GM12878 (cell line): Measurements from ENCODE around the gene CD33. TPM values are rescaled to one million over a fixed set of nuclear protein-coding genes. Genes with fewer than 3 reads are reported as not detected.

Source experiments
- ATAC-seq: fragments of 200-7000 bp; cut with Tn5 transposase; 3 replicates; pipeline ENCODE4 v1.9.1; 2020; ENCODE audit warnings: mild to moderate bottlenecking, moderate library complexity
- BruUV-seq: library from RNA; stranded (reverse); fragments of 400-500 nt; replicated peaks from 2 replicates; lab custom pipeline; 2021; lab: Mats Ljungman, UMichigan
- CTCF ChIA-PET: fragments of 300-600 bp; sonication (Branson Sonifier 250); formaldehyde crosslinking; extraction: SDS; loops from one replicate; lab custom pipeline; 2021; ENCODE audit warnings: inconsistent platforms; lab: Yijun Ruan, JAX
- POLR2A ChIA-PET: fragments of 350-600 bp; formaldehyde crosslinking; extraction: SDS; loops from one replicate; lab custom pipeline; 2021; ENCODE audit warnings: inconsistent platforms; lab: Charles Lee
- RAD21 ChIA-PET: fragments of 300-600 bp; sonication (Branson Sonifier 250); formaldehyde crosslinking; loops from one replicate; lab custom pipeline; 2023; ENCODE audit warnings: antibody characterized with exemption; ENCODE audit not compliant: unreplicated experiment; lab: Charles Lee
- SMC1A ChIA-PET: fragments of 300-600 bp; sonication (Branson Sonifier 250); formaldehyde crosslinking; loops from one replicate; lab custom pipeline; 2023; ENCODE audit not compliant: unreplicated experiment, uncharacterized antibody; lab: Charles Lee
- DNase-seq: peaks from one replicate; pipeline ENCODE4 v3.0.0-alpha.2; 2011; ENCODE audit warnings: low read depth, low spot score
- FAIRE-seq: peaks from 3 replicates; lab custom pipeline; 2011; peaks lifted over from hg19 to GRCh38; lab: Jason Lieb, UNC
- H2AFZ ChIP-seq: 2 replicates; pipeline ENCODE4 v1.6.0; 2011; ENCODE audit warnings: low read depth, low read length, control low read depth; ENCODE audit not compliant: control insufficient read depth
- H3K27ac ChIP-seq: 2 replicates; pipeline ENCODE4 v1.5.1; 2011; ENCODE audit warnings: control low read depth; ENCODE audit not compliant: control insufficient read depth, insufficient read depth
- H3K27me3 ChIP-seq, 2 experiments: replicated peaks in 1 of 2; 2 replicates each; pipeline versions ENCODE4 v1.6.0 to v1.6.1; 2011; ENCODE audit warnings: low read length in 1 of 2; ENCODE audit not compliant: control insufficient read depth in 2 of 2, insufficient read depth in 2 of 2
- H3K36me3 ChIP-seq, 2 experiments: 2 replicates each; pipeline ENCODE4 v1.5.1; 2011; ENCODE audit warnings: low read length in 1 of 2; ENCODE audit not compliant: control insufficient read depth in 2 of 2, insufficient read depth in 2 of 2
- H3K4me1 ChIP-seq: 2 replicates; pipeline ENCODE4 v1.6.1; 2011; ENCODE audit warnings: mild to moderate bottlenecking, low read length, moderate library complexity, mixed read lengths; ENCODE audit not compliant: control insufficient read depth, insufficient read depth
- H3K4me2 ChIP-seq: 2 replicates; pipeline ENCODE4 v1.6.0; 2011; ENCODE audit warnings: control low read depth; ENCODE audit not compliant: control insufficient read depth, insufficient read depth
- H3K4me3 ChIP-seq: fragments of 200-600 bp; sonication (generic); 2 replicates; pipeline ENCODE4 v1.5.1; 2016
- H3K79me2 ChIP-seq: 2 replicates; pipeline ENCODE4 v1.6.0; 2011; ENCODE audit warnings: low read length; ENCODE audit not compliant: control insufficient read depth, insufficient read depth
- H3K9ac ChIP-seq: 2 replicates; pipeline ENCODE4 v1.8.0; 2011; ENCODE audit warnings: low read length, control low read depth, mixed read lengths; ENCODE audit not compliant: control insufficient read depth, insufficient read depth
- H3K9me3 ChIP-seq: replicated peaks from 3 replicates; pipeline ENCODE4 v1.5.1; 2011; ENCODE audit warnings: mild to moderate bottlenecking, low read length; ENCODE audit not compliant: control insufficient read depth, insufficient read depth
- H4K20me1 ChIP-seq: 2 replicates; pipeline ENCODE4 v1.6.0; 2011; ENCODE audit not compliant: control insufficient read depth, insufficient read depth
- KLF5 ChIP-seq: fragments of 450-650 bp; IDR thresholded peaks from 2 replicates; pipeline ENCODE4 v1.6.1; 2014; ENCODE audit warnings: mild to moderate bottlenecking; ENCODE audit not compliant: partially characterized antibody
- MTA2 ChIP-seq: fragments of 450-650 bp; IDR thresholded peaks from 2 replicates; pipeline ENCODE4 v1.6.1; 2016; ENCODE audit warnings: low read depth, mild to moderate bottlenecking, moderate library complexity
- MXI1 ChIP-seq: fragments of 150-350 bp; IDR thresholded peaks from 2 replicates; pipeline ENCODE4 v1.6.1; 2011; ENCODE audit warnings: low read depth, mild to moderate bottlenecking, inconsistent platforms, low read length, improper control_type of control experiment
- PML ChIP-seq: IDR thresholded peaks from 2 replicates; pipeline ENCODE4 v1.6.1; 2012; ENCODE audit warnings: low read length, inconsistent platforms
- POU2F2 ChIP-seq: IDR thresholded peaks from 3 replicates; pipeline ENCODE4 v1.6.1; 2011; ENCODE audit warnings: low read depth, mild to moderate bottlenecking, low read length, borderline replicate concordance
- RFX5 ChIP-seq: IDR thresholded peaks from 2 replicates; pipeline ENCODE4 v1.6.1; 2011; ENCODE audit warnings: low read depth, low read length, improper control_type of control experiment
- RUNX3 ChIP-seq: IDR thresholded peaks from 2 replicates; pipeline ENCODE4 v1.6.1; 2012; ENCODE audit warnings: low read length, inconsistent platforms
- in situ Hi-C: fragments of 300-500 bp; cut with MboI; formaldehyde crosslinking; loops from 9 replicates; pipeline ENCODE4 v1.14.3; 2018; ENCODE audit warnings: mixed read lengths
- intact Hi-C: fragments of 100-400 bp; cut with micrococcal nuclease; formaldehyde crosslinking; loops from one replicate; pipeline ENCODE4 v1.14.2; 2022; ENCODE audit not compliant: unreplicated experiment
- polyA plus RNA-seq, 11 experiments: library from polyadenylated mRNA; depleted of rRNA in 4 of 11; unstranded in 6 of 11; stranded (reverse) in 5 of 11; fragments of >200 nt; fragmentation: Nextera tagmentation in 4 of 11; fragmentation: Illumina TruSeq in 1 of 11; extraction: Ambion mirVana in 4 of 11; extraction: Trizol in 1 of 11; gene quantifications; 1 replicate in 1 of 11; 2 replicates in 10 of 11; pipeline versions ENCODE4 v1.2.1 to v1.2.3, GENCODE V29; 2011 to 2016; ENCODE audit warnings: inconsistent platforms in 2 of 11, missing spikeins in 2 of 11, low read depth in 1 of 11
- total RNA-seq, 4 experiments: library from RNA; depleted of rRNA in 3 of 4; stranded (reverse); fragments of >200 nt in 3 of 4; fragmentation: Illumina TruSeq in 1 of 4; extraction: Trizol in 1 of 4; gene quantifications; 2 replicates each; pipeline versions ENCODE4 v1.2.1 to v1.2.3, GENCODE V29; 2013 to 2021
- TF ChIP-seq, protein P1 (sequence below): fragments of 150-350 bp; IDR thresholded peaks from 2 replicates; pipeline ENCODE4 v1.6.1; 2016; ENCODE audit warnings: low read depth, low read length
- TF ChIP-seq, protein P2 (sequence below): IDR thresholded peaks from 2 replicates; pipeline ENCODE4 v1.6.1; 2012; ENCODE audit warnings: low read depth, low read length, improper control_type of control experiment

The CD33 gene
- total and polyA plus RNA-seq, 10 of the 15 experiments (the other 5 are each of a cell fraction or from before 2014, with no cell fraction given) = 0.29 to 17.9 (median 0.72) TPM; not detected in 1

DNA sequence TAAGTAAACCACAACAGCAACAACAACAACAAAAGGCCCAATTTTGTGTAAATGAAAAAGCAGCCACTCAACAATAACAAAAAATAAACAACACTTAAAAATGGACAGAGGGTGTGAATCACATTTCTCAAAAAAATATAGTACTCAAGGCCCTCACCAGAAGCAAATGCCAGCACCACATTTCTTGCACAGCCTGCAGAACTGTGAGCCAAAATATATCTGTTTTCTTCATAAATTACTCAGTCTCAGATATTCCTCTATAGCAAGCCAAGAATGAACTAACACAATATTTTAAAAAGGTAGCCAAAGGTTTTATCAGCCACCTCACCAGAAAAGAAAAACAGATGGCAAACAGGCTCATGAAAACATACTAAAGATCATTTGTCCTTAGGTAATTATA lies 3.9 kb upstream of the CD33 start:
- TF ChIP-seq POU2F2 (no peak), KLF5 (no peak), RUNX3 (no peak), MXI1 (no peak), PML (no peak), MTA2 (no peak), RFX5 (no peak)
- TF ChIP-seq, protein P1, sequence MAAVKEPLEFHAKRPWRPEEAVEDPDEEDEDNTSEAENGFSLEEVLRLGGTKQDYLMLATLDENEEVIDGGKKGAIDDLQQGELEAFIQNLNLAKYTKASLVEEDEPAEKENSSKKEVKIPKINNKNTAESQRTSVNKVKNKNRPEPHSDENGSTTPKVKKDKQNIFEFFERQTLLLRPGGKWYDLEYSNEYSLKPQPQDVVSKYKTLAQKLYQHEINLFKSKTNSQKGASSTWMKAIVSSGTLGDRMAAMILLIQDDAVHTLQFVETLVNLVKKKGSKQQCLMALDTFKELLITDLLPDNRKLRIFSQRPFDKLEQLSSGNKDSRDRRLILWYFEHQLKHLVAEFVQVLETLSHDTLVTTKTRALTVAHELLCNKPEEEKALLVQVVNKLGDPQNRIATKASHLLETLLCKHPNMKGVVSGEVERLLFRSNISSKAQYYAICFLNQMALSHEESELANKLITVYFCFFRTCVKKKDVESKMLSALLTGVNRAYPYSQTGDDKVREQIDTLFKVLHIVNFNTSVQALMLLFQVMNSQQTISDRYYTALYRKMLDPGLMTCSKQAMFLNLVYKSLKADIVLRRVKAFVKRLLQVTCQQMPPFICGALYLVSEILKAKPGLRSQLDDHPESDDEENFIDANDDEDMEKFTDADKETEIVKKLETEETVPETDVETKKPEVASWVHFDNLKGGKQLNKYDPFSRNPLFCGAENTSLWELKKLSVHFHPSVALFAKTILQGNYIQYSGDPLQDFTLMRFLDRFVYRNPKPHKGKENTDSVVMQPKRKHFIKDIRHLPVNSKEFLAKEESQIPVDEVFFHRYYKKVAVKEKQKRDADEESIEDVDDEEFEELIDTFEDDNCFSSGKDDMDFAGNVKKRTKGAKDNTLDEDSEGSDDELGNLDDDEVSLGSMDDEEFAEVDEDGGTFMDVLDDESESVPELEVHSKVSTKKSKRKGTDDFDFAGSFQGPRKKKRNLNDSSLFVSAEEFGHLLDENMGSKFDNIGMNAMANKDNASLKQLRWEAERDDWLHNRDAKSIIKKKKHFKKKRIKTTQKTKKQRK = no peak
- TF ChIP-seq, protein P2, sequence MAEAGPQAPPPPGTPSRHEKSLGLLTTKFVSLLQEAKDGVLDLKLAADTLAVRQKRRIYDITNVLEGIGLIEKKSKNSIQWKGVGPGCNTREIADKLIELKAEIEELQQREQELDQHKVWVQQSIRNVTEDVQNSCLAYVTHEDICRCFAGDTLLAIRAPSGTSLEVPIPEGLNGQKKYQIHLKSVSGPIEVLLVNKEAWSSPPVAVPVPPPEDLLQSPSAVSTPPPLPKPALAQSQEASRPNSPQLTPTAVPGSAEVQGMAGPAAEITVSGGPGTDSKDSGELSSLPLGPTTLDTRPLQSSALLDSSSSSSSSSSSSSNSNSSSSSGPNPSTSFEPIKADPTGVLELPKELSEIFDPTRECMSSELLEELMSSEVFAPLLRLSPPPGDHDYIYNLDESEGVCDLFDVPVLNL = no peak
- TF ChIP-seq, all 136 proteins: peak for 0
- intact Hi-C loops (no loop called here), in situ Hi-C loops (no loop called here)
- Histone ChIP-seq H3K4me1 (no peaks in the 10 kb centered on the region), H3K27ac (no peak overlapping the region), H3K27me3 (no peaks in the 10 kb centered on the region; a peak in 1 of 4 replicates), H2AFZ (no peak overlapping the region), H3K4me3 (no peak overlapping the region), H3K9ac (no peak overlapping the region), H3K36me3 (no peaks in the 10 kb centered on the region), H3K79me2 (no peaks in the 10 kb centered on the region), H4K20me1 (no peaks in the 10 kb centered on the region), H3K9me3 (no peaks in the 10 kb centered on the region; the same call in 2 of the 3 replicates), H3K4me2 (no peak overlapping the region)
- ChIA-PET CTCF (no interaction called here), RAD21 (no interaction called here), SMC1A (no interaction called here), POLR2A (no interaction called here)
- ATAC-seq (no peak), DNase-seq (no peak), FAIRE-seq (no peak)
- BruUV-seq = no TSS peak
